BJ (cell line): ENCODE data around the gene EIF4A3. TPM values are rescaled to one million over a fixed set of nuclear protein-coding genes. Genes with fewer than 3 reads are reported as not detected.

ENCODE experiments used
- CTCF ChIA-PET: fragments of 350-600 bp; formaldehyde crosslinking; extraction: SDS; loops from one replicate; lab custom pipeline; 2021; ENCODE audit warnings: antibody characterized with exemption, inconsistent platforms; lab: Yijun Ruan, JAX
- POLR2A ChIA-PET: fragments of 300-600 bp; sonication (Branson Sonifier 250); formaldehyde crosslinking; extraction: SDS; loops from one replicate; lab custom pipeline; 2021; ENCODE audit warnings: antibody characterized with exemption; lab: Charles Lee
- DNase-seq: peaks from one replicate; pipeline ENCODE4 v3.0.0-alpha.2; 2011; ENCODE audit warnings: low read depth
- H3K27me3 ChIP-seq: 2 replicates; pipeline ENCODE4 v1.6.0; 2011; ENCODE audit warnings: low read length; ENCODE audit not compliant: control insufficient read depth, insufficient read depth
- H3K36me3 ChIP-seq: 2 replicates; pipeline ENCODE4 v1.5.1; 2011; ENCODE audit warnings: low read length; ENCODE audit not compliant: control insufficient read depth, insufficient read depth
- H3K4me3 ChIP-seq: 2 replicates; pipeline ENCODE4 v1.5.1; 2011; ENCODE audit warnings: low read depth, mild to moderate bottlenecking, control low read depth, low read length
- polyA plus RNA-seq: library from polyadenylated mRNA; depleted of rRNA; stranded (reverse); fragments of >200 nt; gene quantifications from 2 replicates; pipeline ENCODE4 v1.2.3, GENCODE V29; 2011; rRNA removed
- small RNA-seq: library from RNA; depleted of rRNA; stranded (forward); fragments of <200 nt; gene quantifications from one replicate; pipeline ENCODE3, GENCODE V24; 2012; ENCODE audit warnings: low replicate concordance, low read depth; ENCODE audit not compliant: insufficient read length
- TF ChIP-seq, protein P1 (sequence below): IDR thresholded peaks from 2 replicates; pipeline ENCODE4 v1.5.1; 2011; ENCODE audit warnings: low read depth, mild to moderate bottlenecking, control low read depth, inconsistent platforms, low read length, moderate library complexity; ENCODE audit not compliant: insufficient read depth

The EIF4A3 gene
- polyA plus RNA-seq, 1 experiment = 89.4 TPM

DNA sequence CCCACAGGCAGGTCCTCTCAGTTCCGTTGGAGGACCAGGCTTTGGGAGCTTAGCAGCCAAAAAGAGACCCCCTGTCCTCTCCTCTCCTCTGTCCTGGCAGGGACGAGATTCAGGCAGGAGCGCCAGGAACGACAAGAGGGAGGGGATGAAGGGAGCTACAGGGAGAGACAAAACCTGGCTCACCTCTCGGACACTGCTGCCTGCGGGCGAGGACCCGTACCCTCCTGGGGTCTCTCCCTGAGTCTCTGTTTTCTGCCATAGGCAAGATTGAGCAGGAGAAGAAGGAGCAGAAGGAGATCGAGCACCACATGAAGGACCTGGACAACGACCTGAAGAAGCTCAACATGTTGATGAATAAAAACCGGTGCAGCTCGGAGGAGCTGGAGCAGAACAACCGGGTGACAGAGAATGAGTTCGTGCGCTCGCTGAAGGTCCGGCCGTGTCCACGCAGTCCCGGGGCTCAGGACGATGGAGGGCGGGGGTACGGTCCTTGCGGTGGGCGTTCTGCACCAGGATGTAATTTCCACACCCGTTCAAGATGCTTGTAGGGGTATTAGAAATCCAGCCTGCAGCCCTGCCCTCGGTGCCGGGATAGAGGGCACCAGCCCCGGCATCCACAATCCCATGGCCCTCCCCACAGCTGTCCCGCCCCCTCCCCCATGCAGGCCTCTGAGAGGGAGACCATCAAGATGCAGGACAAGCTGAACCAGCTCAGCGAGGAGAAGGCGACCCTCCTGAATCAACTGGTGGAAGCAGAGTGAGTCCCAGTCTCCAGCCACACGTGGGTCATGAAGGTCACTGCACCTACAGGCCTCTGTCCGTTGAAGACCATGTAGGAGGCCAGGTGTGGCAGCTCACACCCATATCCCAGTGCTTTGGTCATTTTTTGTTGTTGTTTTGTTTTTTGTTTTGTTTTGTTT, 59.3 kb downstream of the EIF4A3 start:
- CTCF ChIA-PET = interaction anchor here (0.6 to 5.6 kb wide), 4 partner anchors 13 to 148 kb away, joined by 3 to 42 read pairs (median 13); partner anchors contain the start of gene GAA
- no peak overlapping the region for H3K4me3 ChIP-seq
- DNase-seq = no peak
- TF ChIP-seq, protein P1, sequence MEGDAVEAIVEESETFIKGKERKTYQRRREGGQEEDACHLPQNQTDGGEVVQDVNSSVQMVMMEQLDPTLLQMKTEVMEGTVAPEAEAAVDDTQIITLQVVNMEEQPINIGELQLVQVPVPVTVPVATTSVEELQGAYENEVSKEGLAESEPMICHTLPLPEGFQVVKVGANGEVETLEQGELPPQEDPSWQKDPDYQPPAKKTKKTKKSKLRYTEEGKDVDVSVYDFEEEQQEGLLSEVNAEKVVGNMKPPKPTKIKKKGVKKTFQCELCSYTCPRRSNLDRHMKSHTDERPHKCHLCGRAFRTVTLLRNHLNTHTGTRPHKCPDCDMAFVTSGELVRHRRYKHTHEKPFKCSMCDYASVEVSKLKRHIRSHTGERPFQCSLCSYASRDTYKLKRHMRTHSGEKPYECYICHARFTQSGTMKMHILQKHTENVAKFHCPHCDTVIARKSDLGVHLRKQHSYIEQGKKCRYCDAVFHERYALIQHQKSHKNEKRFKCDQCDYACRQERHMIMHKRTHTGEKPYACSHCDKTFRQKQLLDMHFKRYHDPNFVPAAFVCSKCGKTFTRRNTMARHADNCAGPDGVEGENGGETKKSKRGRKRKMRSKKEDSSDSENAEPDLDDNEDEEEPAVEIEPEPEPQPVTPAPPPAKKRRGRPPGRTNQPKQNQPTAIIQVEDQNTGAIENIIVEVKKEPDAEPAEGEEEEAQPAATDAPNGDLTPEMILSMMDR = no peak
- POLR2A ChIA-PET = no interaction called here
- H3K36me3 ChIP-seq = no peaks in the 10 kb centered on the region
- H3K27me3 ChIP-seq = peaks cover 2% of the 10 kb centered on the region

DNA sequence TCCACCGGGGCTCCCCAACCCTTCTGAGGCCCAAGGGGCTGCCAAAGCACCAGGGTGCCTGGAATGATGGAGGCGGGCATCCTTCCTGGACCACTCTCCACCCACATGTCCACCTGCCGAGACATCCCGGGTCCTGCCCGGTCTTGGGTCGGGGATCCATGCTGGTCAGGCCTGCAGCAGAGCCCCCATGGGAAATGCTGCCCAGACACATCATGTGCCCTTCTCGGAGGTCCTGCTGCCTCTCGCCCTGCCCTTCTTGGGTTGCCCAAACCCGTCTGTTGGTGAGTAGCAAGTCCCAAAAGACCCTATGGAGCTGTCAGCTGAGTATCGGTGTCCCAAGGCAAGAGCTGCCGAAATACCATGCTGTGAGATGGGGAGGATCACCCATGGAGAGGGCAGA, 60.3 kb downstream of the EIF4A3 start:
- H3K27me3 ChIP-seq = peaks cover 2% of the 10 kb centered on the region
- TF ChIP-seq, protein P1 = no peak
- no peak for DNase-seq
- ChIA-PET POLR2A (no interaction called here), CTCF (interaction anchor here (2.6 to 5.6 kb wide), 2 partner anchors 14 to 78 kb away, joined by 13 to 42 read pairs; partner anchors contain the start of gene GAA)
- no peaks in the 10 kb centered on the region for H3K36me3 ChIP-seq
- no peak overlapping the region for H3K4me3 ChIP-seq

DNA sequence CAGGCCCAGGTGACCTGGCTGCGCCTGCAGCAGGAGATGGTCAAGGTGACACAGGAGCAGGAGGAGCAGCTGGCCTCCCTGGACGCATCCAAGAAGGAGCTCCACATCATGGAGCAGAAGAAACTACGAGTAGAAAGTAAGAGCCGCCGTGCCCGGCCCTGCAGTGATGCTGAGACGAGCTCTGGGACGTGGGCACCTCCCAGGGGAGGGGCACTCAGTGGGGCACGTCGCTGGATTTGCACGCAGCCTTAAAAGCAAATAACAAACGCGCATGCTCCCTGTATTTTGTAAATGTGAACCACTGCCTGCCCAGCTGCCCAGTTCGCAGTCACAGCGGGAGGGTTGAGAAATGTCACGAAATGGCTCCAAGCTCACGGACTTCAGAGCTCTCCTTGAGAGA, 60.8 kb downstream of the EIF4A3 start:
- Histone ChIP-seq H3K27me3 (peaks cover 2% of the 10 kb centered on the region), H3K36me3 (no peaks in the 10 kb centered on the region), H3K4me3 (no peak overlapping the region)
- TF ChIP-seq, protein P1 = no peak
- DNase-seq = no peak
- CTCF ChIA-PET = interaction anchor here (0.8 to 5.6 kb wide), 4 partner anchors 14 to 79 kb away, joined by 3 to 42 read pairs (median 8); partner anchors contain the start of gene GAA
- POLR2A ChIA-PET = no interaction called here

DNA sequence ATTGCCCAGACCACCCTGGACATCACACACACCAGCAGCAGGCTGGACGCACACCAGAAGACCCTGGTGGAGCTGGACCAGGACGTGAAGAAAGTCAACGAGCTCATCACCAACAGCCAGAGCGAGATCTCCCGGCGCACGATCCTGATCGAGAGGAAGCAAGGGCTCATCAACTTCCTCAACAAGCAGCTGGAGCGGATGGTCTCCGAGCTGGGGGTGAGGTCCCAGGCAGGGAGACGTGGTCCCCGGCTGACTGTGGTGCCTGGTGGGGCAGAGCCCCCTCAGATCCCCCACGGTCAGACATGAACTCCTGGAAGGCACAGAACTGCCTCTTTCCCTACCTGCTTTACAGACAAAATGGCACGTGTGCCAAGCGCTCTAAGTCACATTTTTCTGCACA, 62.2 kb downstream of the EIF4A3 start:
- peaks cover 2% of the 10 kb centered on the region for H3K27me3 ChIP-seq
- no peak for DNase-seq
- no peak overlapping the region for H3K4me3 ChIP-seq
- CTCF ChIA-PET = interaction anchor here (1.6 to 5.6 kb wide), 2 partner anchors 16 to 77 kb away, joined by 9 to 42 read pairs; partner anchors contain the start of gene GAA
- TF ChIP-seq, protein P1 = no peak
- POLR2A ChIA-PET = no interaction called here
- H3K36me3 ChIP-seq = no peaks in the 10 kb centered on the region

Small RNA genes lying within 50 kb of the gene (small RNA-seq; reads per million reads assigned to genes)
- gene AC087741.2 = not detected
- not detected for gene MIR1268B

Other genes starting within 250 kb of the EIF4A3 start
- 8.4 and 9.0 TPM in 2 replicates for gene TBC1D16, start 111.3 kb downstream of the EIF4A3 start, polyA plus RNA-seq
- gene CCDC40, start 110.5 kb downstream of the EIF4A3 start, polyA plus RNA-seq = 2.3 and 3.1 TPM in 2 replicates
- gene GAA, start 45.5 kb downstream of the EIF4A3 start, polyA plus RNA-seq = 3.3 and 5.7 TPM in 2 replicates
- not detected in 2 replicates for gene CARD14, start 22.9 kb upstream of the EIF4A3 start, polyA plus RNA-seq
- gene SGSH, start 73.2 kb upstream of the EIF4A3 start, polyA plus RNA-seq = 26.3 and 44.4 TPM in 2 replicates
- 10.6 and 17.1 TPM in 2 replicates for gene SLC26A11, start 73.3 kb upstream of the EIF4A3 start, polyA plus RNA-seq
- 38.2 and 53.1 TPM in 2 replicates for gene RNF213, start 113.7 kb upstream of the EIF4A3 start, polyA plus RNA-seq